HCT116 (cell line): ENCODE data around the gene TRIM43.

Source experiments
- CEBPB ChIP-seq: IDR thresholded peaks from 2 replicates; pipeline ENCODE4 v1.6.1; 2012; ENCODE audit warnings: low read depth
- CTCF ChIP-seq, 3 experiments: fragments of 200-600 bp in 1 of 3; sonication (generic) in 1 of 3; IDR thresholded peaks in 2 of 3; conservative IDR thresholded peaks in 1 of 3; 2 replicates each; pipeline ENCODE4 v1.5.1; 2012 to 2017; ENCODE audit warnings: low read depth in 2 of 3, low read length in 2 of 3, antibody characterized with exemption in 1 of 3, borderline replicate concordance in 1 of 3, control low read depth in 1 of 3, mild to moderate bottlenecking in 1 of 3, mixed read lengths in 1 of 3, mixed run types in 1 of 3, moderate library complexity in 1 of 3; ENCODE audit not compliant: insufficient read depth in 1 of 3
- EGR1 ChIP-seq: IDR thresholded peaks from 2 replicates; pipeline ENCODE4 v1.6.1; 2012; ENCODE audit warnings: low read depth
- EZH2 ChIP-seq: fragments of 200-600 bp; sonication (generic); IDR thresholded peaks from 2 replicates; pipeline ENCODE4 v1.6.1; 2017; ENCODE audit warnings: antibody characterized with exemption, mixed run types
- POLR2A ChIP-seq: IDR thresholded peaks from 2 replicates; pipeline ENCODE4 v1.7.0; 2011; ENCODE audit warnings: borderline replicate concordance; ENCODE audit not compliant: insufficient read depth, insufficient read length; ENCODE audit errors: extremely low read depth
- REST ChIP-seq: IDR thresholded peaks from 2 replicates; pipeline ENCODE4 v1.6.1; 2012; ENCODE audit warnings: low read depth
- SIN3A ChIP-seq: IDR thresholded peaks from 2 replicates; pipeline ENCODE4 v1.6.1; 2012; ENCODE audit warnings: low read depth
- SRF ChIP-seq: IDR thresholded peaks from 2 replicates; pipeline ENCODE4 v1.6.1; 2012; ENCODE audit warnings: low read depth
- TCF7L2 ChIP-seq: IDR thresholded peaks from 2 replicates; pipeline ENCODE4 v1.7.0; 2011; ENCODE audit warnings: borderline replicate concordance, inconsistent platforms; ENCODE audit not compliant: insufficient read depth, insufficient read length; ENCODE audit errors: extremely low read depth
- YY1 ChIP-seq: IDR thresholded peaks from 2 replicates; pipeline ENCODE4 v1.6.1; 2011; ENCODE audit warnings: low read length, low read depth, moderate library complexity, mild to moderate bottlenecking; ENCODE audit not compliant: insufficient replicate concordance; ENCODE audit errors: extremely low read depth
- ZNF274 ChIP-seq: fragments of 200-500 bp; sonication (Bioruptor generic); IDR thresholded peaks from 2 replicates; pipeline ENCODE4 v1.6.1; 2014; ENCODE audit warnings: mild to moderate bottlenecking, low read depth, low read length, inconsistent platforms

GRCh38 chr2:95552911-95553310 is 38.9 kb upstream of the TRIM43 start:
- TF ChIP-seq CTCF (IDR thresholded peaks at IDR 0.05 in 2 of 3, conservative IDR thresholded peaks at IDR 0.05 in 1 of 3; ENCODE audit: borderline replicate concordance in 1 of 3, insufficient read depth in 1 of 3, low read depth in 2 of 3, low read length in 2 of 3) (no peak), ZNF274 (no peak), SRF (no peak), POLR2A (no peak), SIN3A (no peak), TCF7L2 (no peak), YY1 (no peak), CEBPB (no peak), EZH2 (no peak), EGR1 (no peak), REST (no peak)
